HepG2 (cell line): ENCODE measurements around the gene CCDC97. TPM values are rescaled to one million over a fixed set of nuclear protein-coding genes. Genes with fewer than 3 reads are reported as not detected.

ENCODE experiments used
- DZIP1 ChIP-seq: sonication (generic); formaldehyde crosslinking; IDR thresholded peaks from 2 replicates; pipeline ENCODE4 v1.5.0; 2020; ENCODE audit warnings: mild to moderate bottlenecking, missing genetic modification reagents
- FOXP1 ChIP-seq, 2 experiments: fragments of 450-650 bp in 1 of 2; IDR thresholded peaks; 2 replicates each; pipeline ENCODE4 v1.6.1; 2017 to 2018; ENCODE audit warnings: antibody characterized with exemption in 1 of 2
- KDM1A ChIP-seq: IDR thresholded peaks from 2 replicates; pipeline ENCODE4 v1.6.1; 2016; ENCODE audit warnings: missing compliant biosample characterization
- MIER3 ChIP-seq: IDR thresholded peaks from 2 replicates; pipeline ENCODE4 v1.6.1; 2016; ENCODE audit warnings: missing compliant biosample characterization, borderline replicate concordance
- PAX8 ChIP-seq: sonication (generic); formaldehyde crosslinking; IDR thresholded peaks from 2 replicates; pipeline ENCODE4 v1.8.0; 2022; ENCODE audit warnings: mild to moderate bottlenecking, missing genetic modification reagents, borderline replicate concordance
- SMAD9 ChIP-seq: sonication (generic); formaldehyde crosslinking; IDR thresholded peaks from 2 replicates; pipeline ENCODE4 v1.5.1; 2020; ENCODE audit warnings: mild to moderate bottlenecking, missing genetic modification reagents
- THAP9 ChIP-seq: sonication (generic); formaldehyde crosslinking; IDR thresholded peaks from 2 replicates; pipeline ENCODE4; 2020; ENCODE audit warnings: missing genetic modification reagents, mild to moderate bottlenecking, borderline replicate concordance
- ZFP36L1 ChIP-seq: sonication (generic); formaldehyde crosslinking; IDR thresholded peaks from 2 replicates; pipeline ENCODE4 v1.8.0; 2022; ENCODE audit warnings: mild to moderate bottlenecking, missing genetic modification reagents, moderate library complexity
- ZNF274 ChIP-seq: sonication (generic); formaldehyde crosslinking; IDR thresholded peaks from 2 replicates; pipeline ENCODE4 v1.5.1; 2020; ENCODE audit warnings: mild to moderate bottlenecking, missing genetic modification reagents
- ZNF512 ChIP-seq: sonication (generic); formaldehyde crosslinking; IDR thresholded peaks from 2 replicates; pipeline ENCODE4 v1.4.0; 2020; ENCODE audit warnings: mild to moderate bottlenecking, missing genetic modification reagents
- ZNF549 ChIP-seq: sonication (generic); formaldehyde crosslinking; IDR thresholded peaks from 2 replicates; pipeline ENCODE4 v1.5.0; 2020; ENCODE audit warnings: missing genetic modification reagents
- ZNF552 ChIP-seq: sonication (generic); formaldehyde crosslinking; IDR thresholded peaks from 2 replicates; pipeline ENCODE4 v1.9.0; 2022; ENCODE audit warnings: missing genetic modification reagents, mild to moderate bottlenecking, borderline replicate concordance
- polyA plus RNA-seq, 8 experiments: library from polyadenylated mRNA; depleted of rRNA in 3 of 8; stranded (reverse) in 7 of 8; unstranded in 1 of 8; fragments of >200 nt; fragmentation: Illumina TruSeq in 4 of 8; extraction: Trizol in 4 of 8; gene quantifications; 2 replicates each; pipeline versions ENCODE4 v1.2.1 to v1.2.3, GENCODE V29; 2011 to 2016; ENCODE audit warnings: low read depth in 4 of 8, missing spikeins in 1 of 8, mixed read lengths in 1 of 8; ENCODE audit not compliant: insufficient read depth in 1 of 8
- total RNA-seq, 5 experiments: library from RNA; depleted of rRNA; stranded (reverse); fragments of >200 nt; fragmentation: Illumina TruSeq; extraction: Trizol; gene quantifications; 2 replicates each; pipeline ENCODE4 v1.2.3, GENCODE V29; 2016; ENCODE audit warnings: low read depth in 1 of 5
- TF ChIP-seq, protein P1 (sequence below): sonication (generic); formaldehyde crosslinking; IDR thresholded peaks from 2 replicates; pipeline ENCODE4 v1.4.0; 2020; ENCODE audit warnings: mild to moderate bottlenecking, missing genetic modification reagents
- TF ChIP-seq, protein P2 (sequence below): sonication (generic); formaldehyde crosslinking; IDR thresholded peaks from 2 replicates; pipeline ENCODE4 v1.5.1; 2020; ENCODE audit warnings: mild to moderate bottlenecking, missing genetic modification reagents, borderline replicate concordance

The CCDC97 gene
- total and polyA plus RNA-seq, 2 of the 13 experiments (the other 11 are each of a cell fraction or from before 2014, with no cell fraction given): 6.2 to 7.3 TPM

- TF ChIP-seq ZNF274 (peak; percentile 76; the same call in 1 of the 2 replicates), ZNF552 (no peak), KDM1A (CRISPR knock-in tag) (no peak), ZFP36L1 (no peak; the same call in 1 of the 2 replicates), ZNF549 (CRISPR knock-in tag) (no peak), MIER3 (CRISPR knock-in tag) (peak; percentile 49; the same call in 1 of the 2 replicates), SMAD9 (no peak), PAX8 (no peak), THAP9 (CRISPR knock-in tag) (peak; percentile 98), DZIP1 (CRISPR knock-in tag) (no peak), FOXP1 (IDR thresholded peaks at IDR 0.05) (no peak; the same call in 1 of the 2 replicates), FOXP1 (CRISPR knock-in tag; IDR thresholded peaks at IDR 0.05) (no peak), ZNF512 (CRISPR knock-in tag) (no peak)
- TF ChIP-seq, protein P1, sequence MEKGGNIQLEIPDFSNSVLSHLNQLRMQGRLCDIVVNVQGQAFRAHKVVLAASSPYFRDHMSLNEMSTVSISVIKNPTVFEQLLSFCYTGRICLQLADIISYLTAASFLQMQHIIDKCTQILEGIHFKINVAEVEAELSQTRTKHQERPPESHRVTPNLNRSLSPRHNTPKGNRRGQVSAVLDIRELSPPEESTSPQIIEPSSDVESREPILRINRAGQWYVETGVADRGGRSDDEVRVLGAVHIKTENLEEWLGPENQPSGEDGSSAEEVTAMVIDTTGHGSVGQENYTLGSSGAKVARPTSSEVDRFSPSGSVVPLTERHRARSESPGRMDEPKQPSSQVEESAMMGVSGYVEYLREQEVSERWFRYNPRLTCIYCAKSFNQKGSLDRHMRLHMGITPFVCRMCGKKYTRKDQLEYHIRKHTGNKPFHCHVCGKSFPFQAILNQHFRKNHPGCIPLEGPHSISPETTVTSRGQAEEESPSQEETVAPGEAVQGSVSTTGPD: no peak
- TF ChIP-seq, protein P2, sequence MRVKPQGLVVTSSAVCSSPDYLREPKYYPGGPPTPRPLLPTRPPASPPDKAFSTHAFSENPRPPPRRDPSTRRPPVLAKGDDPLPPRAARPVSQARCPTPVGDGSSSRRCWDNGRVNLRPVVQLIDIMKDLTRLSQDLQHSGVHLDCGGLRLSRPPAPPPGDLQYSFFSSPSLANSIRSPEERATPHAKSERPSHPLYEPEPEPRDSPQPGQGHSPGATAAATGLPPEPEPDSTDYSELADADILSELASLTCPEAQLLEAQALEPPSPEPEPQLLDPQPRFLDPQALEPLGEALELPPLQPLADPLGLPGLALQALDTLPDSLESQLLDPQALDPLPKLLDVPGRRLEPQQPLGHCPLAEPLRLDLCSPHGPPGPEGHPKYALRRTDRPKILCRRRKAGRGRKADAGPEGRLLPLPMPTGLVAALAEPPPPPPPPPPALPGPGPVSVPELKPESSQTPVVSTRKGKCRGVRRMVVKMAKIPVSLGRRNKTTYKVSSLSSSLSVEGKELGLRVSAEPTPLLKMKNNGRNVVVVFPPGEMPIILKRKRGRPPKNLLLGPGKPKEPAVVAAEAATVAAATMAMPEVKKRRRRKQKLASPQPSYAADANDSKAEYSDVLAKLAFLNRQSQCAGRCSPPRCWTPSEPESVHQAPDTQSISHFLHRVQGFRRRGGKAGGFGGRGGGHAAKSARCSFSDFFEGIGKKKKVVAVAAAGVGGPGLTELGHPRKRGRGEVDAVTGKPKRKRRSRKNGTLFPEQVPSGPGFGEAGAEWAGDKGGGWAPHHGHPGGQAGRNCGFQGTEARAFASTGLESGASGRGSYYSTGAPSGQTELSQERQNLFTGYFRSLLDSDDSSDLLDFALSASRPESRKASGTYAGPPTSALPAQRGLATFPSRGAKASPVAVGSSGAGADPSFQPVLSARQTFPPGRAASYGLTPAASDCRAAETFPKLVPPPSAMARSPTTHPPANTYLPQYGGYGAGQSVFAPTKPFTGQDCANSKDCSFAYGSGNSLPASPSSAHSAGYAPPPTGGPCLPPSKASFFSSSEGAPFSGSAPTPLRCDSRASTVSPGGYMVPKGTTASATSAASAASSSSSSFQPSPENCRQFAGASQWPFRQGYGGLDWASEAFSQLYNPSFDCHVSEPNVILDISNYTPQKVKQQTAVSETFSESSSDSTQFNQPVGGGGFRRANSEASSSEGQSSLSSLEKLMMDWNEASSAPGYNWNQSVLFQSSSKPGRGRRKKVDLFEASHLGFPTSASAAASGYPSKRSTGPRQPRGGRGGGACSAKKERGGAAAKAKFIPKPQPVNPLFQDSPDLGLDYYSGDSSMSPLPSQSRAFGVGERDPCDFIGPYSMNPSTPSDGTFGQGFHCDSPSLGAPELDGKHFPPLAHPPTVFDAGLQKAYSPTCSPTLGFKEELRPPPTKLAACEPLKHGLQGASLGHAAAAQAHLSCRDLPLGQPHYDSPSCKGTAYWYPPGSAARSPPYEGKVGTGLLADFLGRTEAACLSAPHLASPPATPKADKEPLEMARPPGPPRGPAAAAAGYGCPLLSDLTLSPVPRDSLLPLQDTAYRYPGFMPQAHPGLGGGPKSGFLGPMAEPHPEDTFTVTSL: no peak
Observed at GRCh38 chr19:41263850-41264580, 46.0 kb upstream of the CCDC97 start, which contains the start of gene HNRNPUL1 (continued).
